Neural cell (in vitro differentiated cells): ENCODE measurements around the gene IL17RC.

Experiments used
- CTCF ChIP-seq: fragments of 450-650 bp; IDR thresholded peaks from 2 replicates; pipeline ENCODE4 v1.5.1; 2014; ENCODE audit warnings: antibody characterized with exemption, mild to moderate bottlenecking, moderate library complexity; ENCODE audit not compliant: poor library complexity, severe bottlenecking
- EP300 ChIP-seq: fragments of 450-650 bp; conservative IDR thresholded peaks from 2 replicates; pipeline ENCODE4 v1.6.1; 2014; ENCODE audit warnings: antibody characterized with exemption, mild to moderate bottlenecking, moderate library complexity; ENCODE audit not compliant: poor library complexity, severe bottlenecking
- EZH2 ChIP-seq: fragments of 200-600, 300-800 bp; shearing (Covaris generic), sonication (generic); IDR thresholded peaks from 2 replicates; pipeline ENCODE4 v1.6.1; 2014; ENCODE audit warnings: antibody characterized with exemption, low read length, borderline replicate concordance, mild to moderate bottlenecking; ENCODE audit not compliant: insufficient read depth, poor library complexity, severe bottlenecking
- MXI1 ChIP-seq: fragments of 450-650 bp; conservative IDR thresholded peaks from 2 replicates; pipeline ENCODE4 v1.6.1; 2014; ENCODE audit warnings: antibody characterized with exemption, mild to moderate bottlenecking; ENCODE audit not compliant: poor library complexity, severe bottlenecking
- POLR2AphosphoS5 ChIP-seq: IDR thresholded peaks from 2 replicates; pipeline ENCODE4 v1.6.1; 2012
- RAD21 ChIP-seq: fragments of 450-650 bp; conservative IDR thresholded peaks from 2 replicates; pipeline ENCODE4 v1.6.1; 2014; ENCODE audit warnings: antibody characterized with exemption, mild to moderate bottlenecking, moderate library complexity
- SMC3 ChIP-seq: fragments of 450-650 bp; conservative IDR thresholded peaks from 2 replicates; pipeline ENCODE4 v1.6.1; 2014; ENCODE audit warnings: antibody characterized with exemption, mild to moderate bottlenecking, moderate library complexity; ENCODE audit not compliant: poor library complexity
- TF ChIP-seq, protein P1 (sequence below): IDR thresholded peaks from 2 replicates; pipeline ENCODE4 v1.6.1; 2012; ENCODE audit warnings: borderline replicate concordance

DNA sequence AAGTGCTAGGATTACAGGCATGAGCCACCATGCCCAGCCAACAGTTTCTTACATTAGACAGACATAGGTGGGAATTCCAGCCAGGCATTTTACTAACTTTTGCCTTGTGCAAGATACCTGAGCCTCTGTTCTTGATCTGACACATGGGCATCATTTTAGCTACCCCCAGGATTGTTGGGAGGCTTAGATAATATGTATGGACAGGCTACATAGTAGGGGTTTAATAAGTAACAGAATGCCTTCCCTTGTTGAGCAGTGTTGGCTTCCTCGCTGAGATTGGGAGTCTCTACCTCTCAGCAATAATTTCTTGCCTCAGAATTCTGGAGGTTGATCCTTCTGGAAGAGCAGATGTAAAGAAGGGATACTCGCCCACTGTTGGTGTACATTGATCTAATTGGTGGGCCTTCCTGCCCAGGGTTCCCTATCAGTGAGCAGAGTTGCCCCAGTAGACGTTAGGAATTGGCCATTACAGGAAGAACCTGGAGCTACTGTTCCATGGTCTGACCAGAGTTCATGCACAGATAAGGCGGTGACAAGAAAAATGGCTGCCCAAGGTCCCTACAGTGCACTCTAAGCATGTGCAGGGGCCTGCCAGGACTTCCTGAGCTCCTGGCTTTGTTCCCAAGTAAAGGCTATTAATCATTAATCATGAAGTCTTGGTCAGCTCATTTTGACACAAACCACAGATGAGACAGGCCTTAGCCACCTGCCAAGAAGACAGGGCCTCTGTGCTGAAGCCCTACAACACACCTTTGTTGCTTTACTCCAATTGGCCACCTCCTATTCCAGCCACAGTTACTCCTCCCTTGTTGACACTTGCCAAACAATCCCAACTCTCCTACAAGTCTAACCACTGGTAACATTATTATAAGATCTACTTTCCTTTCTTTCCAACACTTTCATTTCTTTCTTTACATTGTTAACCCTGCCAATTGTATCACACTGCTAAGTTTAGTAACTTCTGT lies 19.2 kb upstream of the IL17RC start:
- TF ChIP-seq MXI1 (no peak), CTCF (no peak), POLR2AphosphoS5 (no peak), RAD21 (no peak), EP300 (no peak), EZH2 (no peak), SMC3 (no peak)
- TF ChIP-seq, protein P1, sequence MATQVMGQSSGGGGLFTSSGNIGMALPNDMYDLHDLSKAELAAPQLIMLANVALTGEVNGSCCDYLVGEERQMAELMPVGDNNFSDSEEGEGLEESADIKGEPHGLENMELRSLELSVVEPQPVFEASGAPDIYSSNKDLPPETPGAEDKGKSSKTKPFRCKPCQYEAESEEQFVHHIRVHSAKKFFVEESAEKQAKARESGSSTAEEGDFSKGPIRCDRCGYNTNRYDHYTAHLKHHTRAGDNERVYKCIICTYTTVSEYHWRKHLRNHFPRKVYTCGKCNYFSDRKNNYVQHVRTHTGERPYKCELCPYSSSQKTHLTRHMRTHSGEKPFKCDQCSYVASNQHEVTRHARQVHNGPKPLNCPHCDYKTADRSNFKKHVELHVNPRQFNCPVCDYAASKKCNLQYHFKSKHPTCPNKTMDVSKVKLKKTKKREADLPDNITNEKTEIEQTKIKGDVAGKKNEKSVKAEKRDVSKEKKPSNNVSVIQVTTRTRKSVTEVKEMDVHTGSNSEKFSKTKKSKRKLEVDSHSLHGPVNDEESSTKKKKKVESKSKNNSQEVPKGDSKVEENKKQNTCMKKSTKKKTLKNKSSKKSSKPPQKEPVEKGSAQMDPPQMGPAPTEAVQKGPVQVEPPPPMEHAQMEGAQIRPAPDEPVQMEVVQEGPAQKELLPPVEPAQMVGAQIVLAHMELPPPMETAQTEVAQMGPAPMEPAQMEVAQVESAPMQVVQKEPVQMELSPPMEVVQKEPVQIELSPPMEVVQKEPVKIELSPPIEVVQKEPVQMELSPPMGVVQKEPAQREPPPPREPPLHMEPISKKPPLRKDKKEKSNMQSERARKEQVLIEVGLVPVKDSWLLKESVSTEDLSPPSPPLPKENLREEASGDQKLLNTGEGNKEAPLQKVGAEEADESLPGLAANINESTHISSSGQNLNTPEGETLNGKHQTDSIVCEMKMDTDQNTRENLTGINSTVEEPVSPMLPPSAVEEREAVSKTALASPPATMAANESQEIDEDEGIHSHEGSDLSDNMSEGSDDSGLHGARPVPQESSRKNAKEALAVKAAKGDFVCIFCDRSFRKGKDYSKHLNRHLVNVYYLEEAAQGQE = no peak
